ENCODE results near the gene B4GALNT3.

B4GALNT3 gene

GRCh38 chr12:586318-587071 lies 126.8 kb downstream of the B4GALNT3 start:
- H3K4me1 ChIP-seq (ENCODE audit: insufficient read depth, low read length): no peaks in the 10 kb centered on the region
- H2AFZ ChIP-seq (ENCODE audit: low read depth, low read length): no peak overlapping the region
- peaks cover 3% of the 10 kb centered on the region for H3K27me3 ChIP-seq (ENCODE audit: insufficient read depth, low read length)
- H3K4me3 ChIP-seq (ENCODE audit: low read length): no peak overlapping the region
- H3K36me3 ChIP-seq (ENCODE audit: insufficient read depth, low read length): no peaks in the 10 kb centered on the region
- peaks cover 2% of the 10 kb centered on the region for H3K9me3 ChIP-seq (ENCODE audit: low read length)

DNA sequence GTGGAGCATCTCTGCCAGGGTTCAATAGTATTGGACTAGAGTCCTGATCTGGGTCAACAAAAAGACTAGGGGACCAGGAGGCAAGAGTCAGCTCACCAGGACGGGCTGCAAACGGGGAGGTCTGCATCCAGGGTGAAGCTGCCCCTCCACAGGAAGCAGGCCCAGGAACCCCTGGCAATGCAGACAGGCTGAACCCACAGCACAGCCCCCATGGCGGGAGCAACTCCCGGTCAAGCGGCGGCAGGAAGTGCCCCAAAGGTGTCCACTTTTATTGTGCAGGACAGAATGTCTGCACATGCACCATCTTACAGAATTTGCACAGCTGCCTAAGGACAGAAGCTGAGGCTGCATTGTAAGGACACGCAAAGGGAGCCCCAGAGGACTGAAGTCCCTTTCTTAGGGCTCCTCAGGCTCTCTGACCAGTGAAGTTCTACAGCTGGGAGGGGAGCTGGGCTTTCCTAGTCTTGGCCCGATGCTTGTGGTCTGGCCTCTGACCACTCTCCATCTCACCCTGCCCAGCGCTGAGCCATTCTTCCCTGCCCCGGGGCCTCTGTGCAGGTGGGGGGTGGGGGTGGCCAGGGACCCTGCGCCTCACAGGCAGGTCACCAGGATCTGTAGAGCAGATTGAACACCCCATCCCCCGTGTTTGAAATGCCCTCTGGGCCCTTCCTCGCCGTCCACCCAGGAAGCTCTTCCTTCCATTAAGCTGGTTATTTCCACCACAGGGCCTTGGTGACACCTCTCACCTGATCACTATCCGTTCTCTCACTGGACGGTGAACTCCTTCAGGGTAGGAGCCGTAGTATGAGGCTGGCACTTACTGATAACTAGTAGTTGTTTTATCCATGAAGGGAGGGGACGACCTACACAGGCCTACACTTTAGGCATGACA lies 127.6 kb downstream of the B4GALNT3 start:
- peaks cover 4% of the 10 kb centered on the region for H3K27me3 ChIP-seq (ENCODE audit: insufficient read depth, low read length)
- no peak overlapping the region for H2AFZ ChIP-seq (ENCODE audit: low read depth, low read length)
- no peaks in the 10 kb centered on the region for H3K36me3 ChIP-seq (ENCODE audit: insufficient read depth, low read length)
- H3K4me1 ChIP-seq (ENCODE audit: insufficient read depth, low read length): no peaks in the 10 kb centered on the region
- H3K4me3 ChIP-seq (ENCODE audit: low read length): no peak overlapping the region
- H3K9me3 ChIP-seq (ENCODE audit: low read length): peaks cover 2% of the 10 kb centered on the region

DNA sequence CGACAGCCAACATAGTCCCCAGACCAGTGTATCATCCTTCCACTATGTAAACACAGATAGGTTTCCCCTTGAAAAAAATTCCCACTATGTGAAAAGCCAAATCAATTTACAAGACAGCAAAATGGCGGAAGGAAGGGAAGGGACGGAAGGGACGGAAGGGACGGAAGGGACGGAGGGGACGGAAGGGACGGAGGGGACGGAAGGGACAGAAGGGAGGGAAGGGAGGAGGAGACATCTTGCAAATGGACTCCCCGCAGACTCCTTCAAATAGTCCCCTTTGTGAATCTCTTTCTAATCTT lies 128.2 kb downstream of the B4GALNT3 start:
- Histone ChIP-seq H3K4me3 (ENCODE audit: low read length) (no peak overlapping the region), H3K4me1 (ENCODE audit: insufficient read depth, low read length) (no peaks in the 10 kb centered on the region), H2AFZ (ENCODE audit: low read depth, low read length) (no peak overlapping the region), H3K9me3 (ENCODE audit: low read length) (peaks cover 2% of the 10 kb centered on the region), H3K36me3 (ENCODE audit: insufficient read depth, low read length) (no peaks in the 10 kb centered on the region), H3K27me3 (ENCODE audit: insufficient read depth, low read length) (peaks cover 4% of the 10 kb centered on the region)

- Histone ChIP-seq H3K27me3 (ENCODE audit: insufficient read depth, low read length) (peaks cover 4% of the 10 kb centered on the region), H3K36me3 (ENCODE audit: insufficient read depth, low read length) (no peaks in the 10 kb centered on the region), H3K4me3 (ENCODE audit: low read length) (no peak overlapping the region), H3K9me3 (ENCODE audit: low read length) (peaks cover 2% of the 10 kb centered on the region), H3K4me1 (ENCODE audit: insufficient read depth, low read length) (no peaks in the 10 kb centered on the region), H2AFZ (ENCODE audit: low read depth, low read length) (no peak overlapping the region)
Measured at GRCh38 chr12:588646-589045, 128.9 kb downstream of the B4GALNT3 start.

- no peaks in the 10 kb centered on the region for H3K36me3 ChIP-seq (ENCODE audit: insufficient read depth, low read length)
- peaks cover 4% of the 10 kb centered on the region for H3K27me3 ChIP-seq (ENCODE audit: insufficient read depth, low read length)
Measured at GRCh38 chr12:590206-590750, 130.5 kb downstream of the B4GALNT3 start.

GRCh38 chr12:591167-592023 lies 131.7 kb downstream of the B4GALNT3 start:
- H3K4me1 ChIP-seq (ENCODE audit: insufficient read depth, low read length): no peaks in the 10 kb centered on the region
- H3K36me3 ChIP-seq (ENCODE audit: insufficient read depth, low read length): no peaks in the 10 kb centered on the region
- no peak overlapping the region for H3K4me3 ChIP-seq (ENCODE audit: low read length)
- H2AFZ ChIP-seq (ENCODE audit: low read depth, low read length): no peak overlapping the region
- peaks cover 2% of the 10 kb centered on the region for H3K9me3 ChIP-seq (ENCODE audit: low read length)
- H3K27me3 ChIP-seq (ENCODE audit: insufficient read depth, low read length): peaks cover 4% of the 10 kb centered on the region

More at GRCh38 chr12:590206-590750, 130.5 kb downstream of the B4GALNT3 start:
- peaks cover 2% of the 10 kb centered on the region for H3K9me3 ChIP-seq (ENCODE audit: low read length)
- no peak overlapping the region for H2AFZ ChIP-seq (ENCODE audit: low read depth, low read length)
- H3K4me1 ChIP-seq (ENCODE audit: insufficient read depth, low read length): no peaks in the 10 kb centered on the region
- H3K4me3 ChIP-seq (ENCODE audit: low read length): no peak overlapping the region

- Histone ChIP-seq H3K9me3 (ENCODE audit: low read length) (no peaks in the 10 kb centered on the region), H2AFZ (ENCODE audit: low read depth, low read length) (no peak overlapping the region), H3K4me3 (ENCODE audit: low read length) (no peak overlapping the region), H3K36me3 (ENCODE audit: insufficient read depth, low read length) (no peaks in the 10 kb centered on the region), H3K4me1 (ENCODE audit: insufficient read depth, low read length) (no peaks in the 10 kb centered on the region), H3K27me3 (ENCODE audit: insufficient read depth, low read length) (peaks cover 4% of the 10 kb centered on the region)
Measured at GRCh38 chr12:592024-592505, 132.3 kb downstream of the B4GALNT3 start.

DNA sequence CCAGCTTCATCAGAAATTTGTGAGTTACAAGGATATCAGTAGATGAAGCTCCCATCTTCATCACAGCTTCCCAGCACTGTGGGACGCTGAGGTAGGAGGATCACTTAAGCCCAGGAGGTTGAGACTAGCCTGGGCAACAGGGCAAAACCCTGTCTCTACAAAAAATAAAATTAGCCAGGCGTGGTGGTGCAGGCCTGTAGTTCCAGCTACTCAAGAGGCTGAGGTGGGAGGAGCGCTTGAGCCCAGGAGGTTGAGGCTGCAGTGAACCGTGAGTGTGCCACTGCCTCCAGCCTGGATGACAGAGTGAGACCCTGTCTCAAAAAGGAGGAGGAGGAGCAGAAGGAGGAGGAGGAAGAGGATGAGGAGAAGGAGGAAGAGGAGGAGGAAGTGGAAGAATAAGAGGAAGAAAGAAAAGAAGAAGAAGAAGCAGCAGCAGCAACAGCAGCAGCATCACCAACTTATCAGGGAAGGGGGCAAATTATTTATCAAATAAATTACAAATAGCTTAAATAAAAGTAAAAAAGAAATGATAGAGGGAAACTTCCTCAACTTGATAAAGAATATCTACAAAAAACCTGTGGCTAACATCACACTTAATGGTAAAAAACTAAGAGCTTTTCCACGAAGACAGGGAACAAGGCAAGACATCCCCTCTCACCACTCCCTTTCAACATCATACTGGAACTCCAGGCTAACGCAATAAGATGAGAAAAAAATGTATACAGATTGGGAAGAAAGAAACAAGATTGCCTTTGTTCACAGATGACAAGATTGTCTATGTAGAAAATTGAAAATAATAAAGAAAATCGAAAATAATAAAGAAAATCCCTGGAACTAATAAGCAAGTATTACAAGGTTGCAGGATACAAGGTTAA lies 133.9 kb downstream of the B4GALNT3 start:
- Histone ChIP-seq H3K4me3 (ENCODE audit: low read length) (no peak overlapping the region), H3K27me3 (ENCODE audit: insufficient read depth, low read length) (peaks cover 4% of the 10 kb centered on the region), H3K9me3 (ENCODE audit: low read length) (no peaks in the 10 kb centered on the region), H3K4me1 (ENCODE audit: insufficient read depth, low read length) (no peaks in the 10 kb centered on the region), H2AFZ (ENCODE audit: low read depth, low read length) (no peak overlapping the region), H3K36me3 (ENCODE audit: insufficient read depth, low read length) (no peaks in the 10 kb centered on the region)

DNA sequence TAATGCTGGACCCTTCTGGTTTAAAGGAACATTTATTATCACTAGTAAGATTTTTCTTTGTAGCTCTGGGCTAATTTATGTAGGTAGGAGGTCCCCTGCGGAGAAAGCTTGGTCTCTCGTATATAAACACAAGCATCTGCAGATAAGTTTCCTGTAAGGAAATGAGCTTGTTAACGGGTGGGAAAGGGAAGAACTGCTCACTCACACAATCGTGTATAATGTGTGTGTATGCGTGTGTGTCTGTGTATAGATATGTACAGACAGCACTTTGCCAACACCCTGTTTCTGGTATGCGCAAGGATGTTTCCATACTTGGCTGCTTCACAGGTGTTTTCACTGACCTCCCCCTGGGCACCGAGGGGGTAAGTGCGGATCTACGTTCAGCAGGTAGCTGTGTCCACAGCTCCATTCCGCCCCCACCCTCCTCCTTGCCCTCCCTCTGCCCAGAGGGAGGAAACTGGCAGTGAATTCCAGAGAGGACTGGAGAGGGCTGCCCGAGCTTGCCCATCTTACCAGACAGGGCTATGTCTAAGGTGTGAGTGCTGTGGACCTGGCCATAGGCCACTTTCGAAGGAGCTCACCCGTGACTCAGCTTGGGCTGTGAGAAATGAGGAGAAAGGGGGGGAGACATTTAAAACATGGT lies 138.3 kb downstream of the B4GALNT3 start:
- Histone ChIP-seq H3K27me3 (ENCODE audit: insufficient read depth, low read length) (no peaks in the 10 kb centered on the region), H3K36me3 (ENCODE audit: insufficient read depth, low read length) (no peaks in the 10 kb centered on the region), H3K4me1 (ENCODE audit: insufficient read depth, low read length) (no peaks in the 10 kb centered on the region), H3K9me3 (ENCODE audit: low read length) (no peaks in the 10 kb centered on the region), H2AFZ (ENCODE audit: low read depth, low read length) (no peak overlapping the region), H3K4me3 (ENCODE audit: low read length) (no peak overlapping the region)

- Histone ChIP-seq H3K27me3 (ENCODE audit: insufficient read depth, low read length) (no peaks in the 10 kb centered on the region), H2AFZ (ENCODE audit: low read depth, low read length) (no peak overlapping the region), H3K4me1 (ENCODE audit: insufficient read depth, low read length) (no peaks in the 10 kb centered on the region), H3K9me3 (ENCODE audit: low read length) (no peaks in the 10 kb centered on the region), H3K4me3 (ENCODE audit: low read length) (no peak overlapping the region), H3K36me3 (ENCODE audit: insufficient read depth, low read length) (no peaks in the 10 kb centered on the region)
Measured at GRCh38 chr12:599756-600155, 140.0 kb downstream of the B4GALNT3 start.

GRCh38 chr12:601976-602699 lies 142.4 kb downstream of the B4GALNT3 start:
- no peak overlapping the region for H3K4me3 ChIP-seq (ENCODE audit: low read length)
- no peak overlapping the region for H2AFZ ChIP-seq (ENCODE audit: low read depth, low read length)
- H3K4me1 ChIP-seq (ENCODE audit: insufficient read depth, low read length): no peaks in the 10 kb centered on the region
- no peaks in the 10 kb centered on the region for H3K36me3 ChIP-seq (ENCODE audit: insufficient read depth, low read length)
- H3K27me3 ChIP-seq (ENCODE audit: insufficient read depth, low read length): peaks cover 4% of the 10 kb centered on the region
- no peaks in the 10 kb centered on the region for H3K9me3 ChIP-seq (ENCODE audit: low read length)
